ENCODE data around the gene RANBP10. TPM values are rescaled to one million over a fixed set of nuclear protein-coding genes. Genes with fewer than 3 reads are reported as not detected.

RANBP10 gene
- total RNA-seq, 2 donors from 2014 or later = 14.7 to 22.5 TPM

GRCh38 chr16:67731753-67732095 is 74.6 kb downstream of the RANBP10 start:
- Histone ChIP-seq H3K4me3 (no peak overlapping the region), H3K27me3 (no peaks in the 10 kb centered on the region), H3K4me1 (no peaks in the 10 kb centered on the region), H3K9ac (ENCODE audit: low read depth in 2 of 2, low read length in 2 of 2) (no peak overlapping the region), H3K36me3 (peaks cover 9% of the 10 kb centered on the region), H3K27ac (no peak overlapping the region), H3K9me3 (no peaks in the 10 kb centered on the region)
- intact Hi-C loops (cut with DNase I) = no loop called here
- TF ChIP-seq CTCF (IDR thresholded peaks at IDR 0.05) = no peak
- no peak for DNase-seq

GRCh38 chr16:67731071-67731752 is 75.1 kb downstream of the RANBP10 start:
- H3K9ac ChIP-seq (ENCODE audit: low read depth in 2 of 2, low read length in 2 of 2) = no peak overlapping the region
- no peak for DNase-seq
- no peaks in the 10 kb centered on the region for H3K4me1 ChIP-seq
- H3K4me3 ChIP-seq = no peak overlapping the region
- no peaks in the 10 kb centered on the region for H3K9me3 ChIP-seq
- H3K36me3 ChIP-seq = peaks cover 9% of the 10 kb centered on the region
- no peaks in the 10 kb centered on the region for H3K27me3 ChIP-seq
- TF ChIP-seq CTCF (IDR thresholded peaks at IDR 0.05) = no peak
- intact Hi-C loops (cut with DNase I) = no loop called here
- H3K27ac ChIP-seq = no peak overlapping the region

GRCh38 chr16:67730326-67730725 is 76.0 kb downstream of the RANBP10 start:
- H3K9ac ChIP-seq (ENCODE audit: low read depth in 2 of 2, low read length in 2 of 2) = no peak overlapping the region
- no peaks in the 10 kb centered on the region for H3K9me3 ChIP-seq
- no peaks in the 10 kb centered on the region for H3K27me3 ChIP-seq
- no peak for TF ChIP-seq CTCF (IDR thresholded peaks at IDR 0.05)
- no peak overlapping the region for H3K4me3 ChIP-seq
- DNase-seq = no peak
- intact Hi-C loops (cut with DNase I) = no loop called here
- no peaks in the 10 kb centered on the region for H3K4me1 ChIP-seq
- peaks cover 9% of the 10 kb centered on the region for H3K36me3 ChIP-seq
- no peak overlapping the region for H3K27ac ChIP-seq

- Histone ChIP-seq H3K9ac (ENCODE audit: low read depth in 2 of 2, low read length in 2 of 2) (no peak overlapping the region), H3K27ac (no peak overlapping the region), H3K9me3 (no peaks in the 10 kb centered on the region), H3K27me3 (no peaks in the 10 kb centered on the region), H3K4me1 (no peaks in the 10 kb centered on the region), H3K4me3 (no peak overlapping the region), H3K36me3 (peaks cover 9% of the 10 kb centered on the region)
- intact Hi-C loops (cut with DNase I) = no loop called here
- DNase-seq = no peak
- TF ChIP-seq CTCF (IDR thresholded peaks at IDR 0.05) = no peak
Observed at GRCh38 chr16:67729636-67730248, 76.6 kb downstream of the RANBP10 start.

GRCh38 chr16:67727521-67728485 is 78.6 kb downstream of the RANBP10 start:
- intact Hi-C loops (cut with DNase I) = no loop called here
- H3K4me1 ChIP-seq = no peaks in the 10 kb centered on the region
- H3K9me3 ChIP-seq = no peaks in the 10 kb centered on the region
- DNase-seq = no peak
- no peak for TF ChIP-seq CTCF (IDR thresholded peaks at IDR 0.05)
- H3K4me3 ChIP-seq = no peak overlapping the region
- H3K27ac ChIP-seq = no peak overlapping the region
- no peaks in the 10 kb centered on the region for H3K27me3 ChIP-seq
- peaks cover 9% of the 10 kb centered on the region for H3K36me3 ChIP-seq
- H3K9ac ChIP-seq (ENCODE audit: low read depth in 2 of 2, low read length in 2 of 2) = no peak overlapping the region
